Astrocyte (in vitro differentiated cells and primary cell): ENCODE measurements around the gene SAP30L.

Experiments used
- CTCF ChIP-seq: IDR thresholded peaks from 2 replicates; pipeline ENCODE4 v1.5.1; 2011; ENCODE audit warnings: low read depth, mild to moderate bottlenecking, inconsistent platforms, low read length, moderate library complexity; ENCODE audit not compliant: insufficient read depth
- EZH2 ChIP-seq: IDR thresholded peaks from 2 replicates; pipeline ENCODE4 v1.6.1; 2012; ENCODE audit warnings: mild to moderate bottlenecking, low read length, inconsistent platforms; ENCODE audit not compliant: insufficient read depth

DNA sequence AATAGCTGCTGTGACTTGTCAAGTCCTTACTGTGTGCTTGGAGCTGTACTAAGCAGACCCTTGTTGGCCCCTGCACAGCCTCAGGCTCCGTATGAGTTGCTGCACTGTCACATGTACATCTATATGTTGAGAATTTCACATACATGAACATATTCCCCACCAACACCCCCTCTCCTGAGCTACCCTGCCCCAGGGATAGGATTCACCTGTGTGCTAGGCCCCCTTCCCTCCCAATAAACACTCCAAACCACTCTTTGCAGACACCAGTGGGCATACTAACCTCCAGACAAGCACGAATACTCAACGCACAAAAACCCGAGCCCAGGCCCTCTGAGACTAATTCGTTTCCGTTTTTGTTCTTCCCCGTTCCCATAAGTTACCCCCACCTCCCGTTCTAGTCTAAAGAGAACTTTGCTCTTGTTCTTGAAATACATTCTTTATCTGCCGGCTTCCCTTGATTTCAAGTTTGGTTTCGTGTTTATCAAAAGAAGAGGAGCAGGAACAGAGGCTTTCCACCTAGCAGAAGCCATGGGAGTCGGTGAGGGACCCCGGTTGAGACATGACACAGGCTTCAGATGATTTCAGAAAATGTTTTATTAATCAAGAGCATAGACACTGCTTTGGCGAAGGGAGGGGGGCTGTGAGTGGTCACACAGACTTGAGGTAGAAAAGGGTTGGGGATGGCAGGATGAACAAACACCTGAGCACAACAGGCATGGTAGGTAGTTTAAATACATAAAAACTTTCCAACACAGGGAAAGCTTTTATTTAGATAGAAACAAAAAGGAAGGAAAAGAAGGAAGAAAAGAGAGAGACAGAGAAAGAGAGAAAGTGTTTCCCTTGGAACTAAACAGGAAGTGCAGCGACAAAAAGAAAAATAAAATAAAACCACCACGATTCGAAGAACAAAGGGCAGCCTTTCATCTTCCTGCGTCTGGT is 28.9 kb downstream of the SAP30L start:
- no peak for TF ChIP-seq CTCF
- no peak for TF ChIP-seq EZH2
